DMS79 (cell line): ENCODE data around the gene RNF175.

ENCODE experiments used
- DNase-seq: peaks from one replicate; lab custom pipeline; 2025; lab: John Stamatoyannopoulos, UW

RNF175 gene

DNA sequence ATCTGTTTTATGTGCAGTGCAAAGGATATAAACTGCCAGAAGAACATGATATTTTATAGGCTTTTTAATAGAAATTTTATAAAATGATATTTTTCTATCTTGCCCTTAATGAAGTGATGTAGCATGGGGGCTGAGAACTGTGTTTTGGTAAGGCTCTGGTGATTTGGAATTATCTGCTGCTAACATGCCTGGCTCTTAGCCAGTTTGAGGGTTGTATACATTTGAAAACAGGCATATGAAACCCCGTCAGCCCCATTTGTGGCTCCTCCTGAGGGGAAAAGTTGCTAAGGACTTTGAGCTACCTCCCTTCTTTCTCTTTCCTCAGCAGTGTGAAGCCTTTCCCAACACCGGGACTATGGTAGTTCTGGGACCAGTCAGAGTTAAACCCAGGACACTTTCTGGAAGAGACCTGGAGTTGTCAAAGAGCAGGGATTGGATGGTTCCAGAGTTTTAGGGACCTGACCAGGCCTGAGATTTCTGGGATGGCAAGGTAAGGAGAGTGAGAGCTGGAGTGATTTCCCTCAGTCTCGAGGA lies 24.4 kb upstream of the RNF175 start:
- no peak for DNase-seq

DNA sequence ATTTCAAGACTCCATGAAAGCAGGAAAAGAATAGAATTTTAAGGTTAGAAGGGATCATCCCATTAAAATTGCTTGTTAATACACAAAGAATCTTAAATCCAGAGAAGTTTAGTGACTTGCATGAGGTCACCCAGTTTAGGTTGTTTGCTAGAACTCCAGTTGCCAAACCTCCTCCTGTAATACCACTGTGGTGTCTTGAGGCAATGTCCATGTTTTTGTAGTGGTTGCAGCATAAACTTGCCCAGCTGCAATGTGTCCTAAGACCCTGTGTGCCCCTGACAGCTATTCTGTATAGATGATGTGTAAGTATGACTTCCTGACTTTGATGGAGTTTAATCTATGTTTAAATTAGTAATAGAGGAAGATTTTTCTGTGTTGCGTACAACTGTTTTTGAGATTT lies 22.8 kb upstream of the RNF175 start:
- no peak for DNase-seq

DNA sequence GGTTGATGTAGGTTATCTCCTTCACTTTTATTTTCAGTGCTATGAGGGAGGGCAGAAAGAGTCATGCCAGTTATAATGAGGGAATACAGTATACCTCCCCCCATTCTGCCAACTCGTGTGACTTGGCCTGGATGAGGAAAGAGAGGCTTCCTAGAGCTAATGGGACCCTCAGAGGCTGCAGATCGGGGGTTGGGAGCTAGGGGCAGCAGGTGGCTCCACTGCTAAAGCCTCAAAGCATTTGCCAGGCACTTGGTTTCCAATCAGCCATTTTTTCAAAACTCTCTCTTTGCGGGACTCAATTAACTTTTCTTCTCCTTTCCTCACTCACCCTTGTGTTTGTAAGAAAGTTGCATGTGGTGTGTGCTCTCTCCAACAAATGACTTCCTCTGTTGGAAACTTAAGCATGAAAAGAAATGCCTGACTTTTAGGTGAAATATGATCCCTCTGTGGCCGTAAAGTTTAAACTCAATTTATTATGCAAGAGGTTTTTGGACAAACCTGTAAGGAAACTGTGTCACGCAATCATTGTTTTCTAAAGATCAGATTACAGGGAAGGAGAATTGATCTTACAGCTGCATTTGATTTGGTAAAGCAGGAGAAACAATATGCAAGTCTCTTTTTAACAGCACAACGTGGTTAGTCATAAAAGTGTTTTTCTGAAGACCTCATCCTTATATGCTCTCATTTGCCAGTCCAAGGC lies 22.0 kb upstream of the RNF175 start:
- no peak for DNase-seq

DNA sequence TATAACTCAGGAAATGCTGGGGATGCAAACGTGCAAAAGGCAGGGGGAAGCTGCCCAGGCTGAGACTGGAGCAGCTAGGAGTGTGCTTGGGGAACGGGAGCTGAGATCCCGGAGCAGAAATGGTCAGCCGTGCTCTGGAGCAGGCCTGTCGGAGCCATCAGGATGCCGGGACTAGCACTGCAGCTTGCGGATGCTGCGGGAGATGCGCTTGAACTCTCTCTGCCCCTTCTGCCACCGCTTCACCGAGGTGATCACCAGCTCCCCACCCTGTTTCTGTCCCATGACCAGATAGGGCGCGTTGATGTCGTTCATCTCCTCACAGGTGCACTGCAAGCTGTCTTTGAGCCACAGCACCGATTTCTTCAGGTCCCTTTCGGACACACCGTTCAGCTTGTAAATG lies 21.5 kb upstream of the RNF175 start:
- DNase-seq: no peak

DNA sequence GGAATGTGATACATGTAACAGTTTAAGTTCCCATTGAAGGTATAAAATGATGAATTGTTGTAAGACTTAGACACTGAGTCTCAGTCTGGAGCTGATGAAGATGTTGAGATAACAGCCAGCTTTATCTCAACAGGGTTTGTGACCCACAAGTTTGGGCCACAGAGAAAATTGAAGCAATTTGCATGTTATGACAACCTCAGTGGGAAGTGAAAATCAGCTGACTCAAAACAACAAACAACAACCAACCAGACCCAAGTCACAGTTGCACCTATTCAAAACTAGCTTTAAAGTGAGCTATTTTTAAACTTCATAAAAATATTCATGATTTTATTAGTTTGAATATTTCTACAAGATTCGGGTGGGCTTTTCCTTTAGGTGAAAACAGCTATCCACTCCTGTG lies 21.1 kb upstream of the RNF175 start:
- DNase-seq: no peak

DNA sequence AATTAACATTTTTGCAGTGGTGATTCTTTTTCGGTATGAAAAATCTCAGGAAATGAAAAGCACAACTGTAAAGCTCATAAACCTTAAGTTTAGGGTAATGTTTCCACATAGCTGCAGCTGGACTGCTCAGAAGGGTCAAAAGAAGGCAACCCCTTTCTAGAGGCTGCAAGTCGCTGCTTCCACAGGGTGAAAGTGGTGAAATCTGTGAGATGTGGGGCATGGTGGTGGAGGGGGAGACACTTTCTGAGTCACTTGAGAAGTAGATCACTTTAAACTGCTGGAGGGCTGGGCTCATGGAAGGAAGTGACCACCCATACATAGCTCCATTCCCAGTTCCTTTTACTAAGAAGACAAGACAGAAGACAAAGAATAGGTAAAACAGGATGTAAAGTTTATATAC lies 20.4 kb upstream of the RNF175 start:
- DNase-seq: no peak

DNA sequence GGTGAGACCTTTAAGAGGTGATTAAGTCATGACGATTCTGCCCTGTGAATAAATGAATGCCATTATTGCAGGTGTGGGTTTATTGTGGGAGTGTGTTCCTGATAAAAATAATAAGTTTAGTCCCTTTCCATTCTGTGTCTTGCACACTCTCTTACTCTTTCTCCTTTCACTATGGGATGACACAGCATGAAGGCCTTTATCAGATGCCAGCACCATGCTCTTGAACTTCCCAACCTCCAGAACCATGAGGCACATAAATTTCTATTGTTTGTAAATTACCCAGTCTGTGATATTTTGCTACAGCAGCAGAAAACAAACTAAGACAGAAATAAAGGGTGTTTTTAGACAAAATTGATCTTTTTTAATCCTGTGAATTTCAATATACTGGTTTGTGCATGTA lies 18.6 kb upstream of the RNF175 start:
- DNase-seq: no peak

DNA sequence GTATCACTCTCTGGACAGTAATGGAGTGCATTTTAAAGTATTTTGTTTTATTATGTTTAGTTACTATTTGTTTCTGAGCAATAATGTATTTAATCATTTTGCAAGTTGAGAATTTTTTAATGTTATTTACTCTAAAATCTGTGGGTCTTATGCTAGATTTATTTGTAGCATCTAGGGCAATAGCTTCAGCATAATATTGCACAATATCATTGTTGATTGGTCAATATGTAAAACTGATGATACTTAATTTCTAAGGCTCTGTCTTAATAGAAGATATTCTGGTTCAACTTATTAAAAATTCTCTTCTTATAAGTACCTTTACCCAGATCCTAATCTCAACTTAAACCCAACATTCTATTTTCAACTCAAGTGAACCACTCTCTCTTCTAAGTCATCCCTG lies 17.6 kb upstream of the RNF175 start:
- DNase-seq: no peak

DNA sequence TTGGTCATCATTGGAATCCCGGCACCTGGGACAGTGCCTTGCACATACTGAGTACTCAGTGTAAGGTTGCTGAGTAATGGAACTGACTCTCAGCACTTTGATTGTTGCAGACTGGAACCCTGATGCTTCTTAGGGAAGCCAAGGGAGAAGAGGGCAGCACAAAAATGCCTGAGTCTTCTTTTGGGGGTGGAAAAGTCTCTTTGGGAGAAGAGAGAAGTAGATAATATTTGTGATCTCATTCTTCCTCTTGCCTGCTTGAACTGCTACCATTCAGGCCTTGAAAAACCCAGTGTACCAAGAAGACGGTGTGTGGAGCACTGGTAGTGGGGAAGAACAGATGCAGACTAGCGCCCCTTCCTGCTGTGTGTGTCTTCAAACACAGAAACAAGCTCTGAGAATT lies 16.8 kb upstream of the RNF175 start:
- no peak for DNase-seq

DNA sequence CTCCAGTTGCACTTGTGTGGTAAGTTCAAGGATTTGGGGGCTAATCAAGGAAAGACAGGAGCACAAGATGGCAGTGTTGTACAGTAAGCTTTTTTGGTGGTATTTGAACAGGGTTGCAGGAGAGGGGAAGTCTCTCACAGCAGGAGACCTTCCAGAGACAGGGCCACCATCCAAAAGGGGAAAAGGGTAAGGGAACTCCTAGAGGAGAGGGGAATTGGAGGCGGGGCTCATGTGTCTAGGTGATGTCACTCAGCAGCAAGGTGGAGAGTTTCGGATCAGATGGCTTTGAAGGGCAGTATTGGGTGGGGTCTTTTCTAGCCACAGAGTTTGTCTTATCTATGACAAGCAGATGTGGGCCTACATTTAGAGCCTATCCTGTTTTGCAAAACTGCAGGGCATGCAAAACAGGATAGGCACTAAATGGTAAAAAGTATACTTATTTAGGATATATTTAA lies 13.4 kb upstream of the RNF175 start:
- DNase-seq: no peak

DNA sequence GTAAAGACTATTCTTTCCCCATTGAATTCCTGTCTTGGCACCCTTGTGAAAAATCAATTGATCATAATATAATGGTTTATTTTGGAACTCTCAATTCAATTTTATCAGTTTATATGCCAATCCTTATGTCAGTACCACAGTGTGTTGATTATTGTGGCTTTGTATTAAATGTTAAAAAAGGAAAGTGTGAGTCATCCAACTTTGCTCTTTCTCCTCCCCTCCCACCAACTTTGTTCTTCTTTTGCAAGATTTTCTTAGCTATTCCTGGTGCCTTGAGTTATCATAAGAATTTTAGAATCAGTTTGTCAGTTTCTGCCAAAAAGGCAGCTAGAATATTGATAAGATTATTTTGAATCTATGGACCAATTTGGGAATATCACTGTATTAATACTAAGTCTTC lies 11.2 kb upstream of the RNF175 start:
- no peak for DNase-seq

DNA sequence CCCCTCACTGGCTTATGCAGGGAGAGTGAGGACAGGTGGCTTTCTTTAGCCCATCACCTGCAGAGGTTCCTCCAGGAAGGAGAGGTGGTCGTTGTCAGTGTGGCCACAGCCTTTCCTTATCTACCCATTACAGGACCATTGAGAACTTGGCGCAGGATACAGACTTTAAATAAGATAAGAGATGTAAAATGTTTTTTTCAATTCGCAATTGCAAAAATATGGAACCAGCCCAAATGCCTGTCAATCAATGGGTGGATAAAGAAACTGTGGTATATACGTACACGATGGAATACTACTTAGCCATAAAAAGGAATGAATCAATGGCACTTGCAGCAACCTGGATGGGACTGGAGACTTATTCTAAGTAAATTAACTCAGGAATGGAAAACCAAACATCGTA lies 6.9 kb upstream of the RNF175 start:
- DNase-seq: no peak

DNA sequence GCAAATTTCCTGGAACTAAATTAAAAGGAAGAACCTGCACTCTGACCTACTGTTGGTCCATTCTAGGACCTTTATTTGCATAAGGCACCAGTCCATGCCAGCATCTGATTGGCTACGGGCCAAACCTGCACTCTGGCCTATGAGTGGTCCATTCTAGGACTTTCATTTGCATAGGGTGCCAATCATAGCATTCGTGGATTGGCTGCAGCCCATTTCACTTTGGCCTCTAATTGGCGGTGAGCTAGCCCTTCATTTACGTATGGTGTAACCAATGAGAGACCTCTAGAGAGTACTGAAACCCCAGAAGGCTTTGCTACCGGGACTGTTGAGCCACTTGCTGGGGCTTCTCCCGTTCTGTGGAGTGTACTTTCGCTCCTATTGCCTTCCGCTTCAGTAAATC lies 6.1 kb upstream of the RNF175 start:
- no peak for DNase-seq

DNA sequence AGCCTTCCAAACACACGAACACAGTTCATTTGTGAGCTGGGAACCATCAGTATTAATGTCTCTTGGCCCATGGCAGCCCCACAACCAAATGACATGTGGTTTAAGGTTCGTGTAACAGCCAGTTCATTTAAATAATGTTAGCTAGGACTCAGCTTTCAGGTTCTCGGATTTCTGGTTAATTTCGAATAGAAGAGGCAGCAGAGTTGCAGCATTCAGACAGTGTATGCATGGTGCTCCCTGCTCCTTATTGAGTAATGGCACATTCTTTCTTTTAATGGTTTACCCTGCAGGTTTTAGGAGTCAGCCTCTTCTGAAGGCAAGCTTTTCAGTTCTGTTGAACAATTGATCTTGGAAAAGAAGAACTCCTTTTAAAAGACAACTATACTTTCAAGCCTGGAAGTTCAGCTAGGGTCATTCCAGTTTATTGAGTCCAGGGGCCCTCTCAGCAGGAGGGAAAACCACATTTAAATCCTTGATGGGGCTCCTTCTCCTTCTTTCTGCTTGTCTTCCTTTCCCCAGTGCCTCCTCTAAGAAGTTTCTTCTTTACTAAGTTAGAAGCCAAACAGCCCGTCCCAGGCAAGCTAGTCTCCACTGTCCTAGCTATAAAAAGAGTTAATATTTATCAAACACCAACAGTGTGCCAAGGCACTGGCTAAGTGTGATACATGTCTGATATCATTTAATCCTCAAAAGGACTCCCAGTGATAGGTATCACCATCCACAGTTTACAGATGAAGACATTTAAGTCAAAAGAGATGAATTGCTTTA lies 5.0 kb upstream of the RNF175 start:
- no peak for DNase-seq

DNA sequence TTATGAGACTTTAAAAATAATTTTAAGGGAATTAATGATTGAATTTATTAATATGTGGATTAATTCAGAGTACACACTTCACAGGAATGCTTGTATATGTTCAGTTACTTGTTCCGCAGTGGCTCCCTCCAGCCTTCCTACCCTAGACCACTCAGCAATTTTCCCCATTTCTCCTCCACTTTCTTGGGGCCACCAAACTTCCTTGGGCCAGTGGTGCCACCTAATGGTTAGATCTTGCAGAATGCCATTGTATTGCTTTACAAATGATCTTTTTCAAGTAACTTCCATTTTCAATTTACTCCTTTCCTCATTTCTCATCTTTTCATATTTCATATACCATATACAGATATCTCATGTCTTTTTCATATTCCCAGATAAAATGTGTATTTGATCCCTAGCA lies 3.6 kb upstream of the RNF175 start:
- DNase-seq: no peak

DNA sequence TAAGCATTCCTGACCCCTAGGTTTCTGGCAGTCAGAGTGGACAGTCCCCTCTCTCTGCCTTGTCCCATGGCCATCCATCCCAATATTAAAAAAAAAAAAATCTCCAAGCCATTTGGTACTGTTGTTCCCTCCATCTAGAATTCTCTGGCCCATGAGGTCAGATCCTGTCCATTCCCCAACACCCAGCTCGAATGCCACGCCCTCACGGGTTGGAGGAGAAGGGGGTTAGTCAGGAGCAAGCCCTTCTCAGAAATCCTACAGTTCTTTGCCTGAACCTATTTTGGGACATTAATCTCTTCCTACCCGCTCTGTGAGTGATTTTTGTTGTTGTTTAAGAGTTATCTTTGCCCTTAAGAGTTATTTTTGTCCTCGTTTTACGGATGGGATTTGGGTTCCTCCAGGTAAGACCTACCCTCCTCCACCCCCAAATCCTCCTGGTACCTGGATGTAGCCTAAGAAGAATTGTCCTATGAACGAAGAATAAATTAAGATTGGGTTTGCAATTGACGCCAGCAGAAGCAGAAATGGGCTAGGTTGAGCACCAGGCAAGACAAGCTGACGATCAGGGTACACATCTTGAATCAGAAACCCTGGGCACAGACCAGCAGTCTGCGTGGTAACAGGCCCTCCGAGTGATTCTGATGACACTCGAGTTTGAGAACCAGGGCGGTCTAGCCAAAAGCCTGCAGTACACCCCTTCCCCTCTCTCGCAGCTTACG lies 977 bp downstream of the RNF175 start:
- no peak for DNase-seq

DNA sequence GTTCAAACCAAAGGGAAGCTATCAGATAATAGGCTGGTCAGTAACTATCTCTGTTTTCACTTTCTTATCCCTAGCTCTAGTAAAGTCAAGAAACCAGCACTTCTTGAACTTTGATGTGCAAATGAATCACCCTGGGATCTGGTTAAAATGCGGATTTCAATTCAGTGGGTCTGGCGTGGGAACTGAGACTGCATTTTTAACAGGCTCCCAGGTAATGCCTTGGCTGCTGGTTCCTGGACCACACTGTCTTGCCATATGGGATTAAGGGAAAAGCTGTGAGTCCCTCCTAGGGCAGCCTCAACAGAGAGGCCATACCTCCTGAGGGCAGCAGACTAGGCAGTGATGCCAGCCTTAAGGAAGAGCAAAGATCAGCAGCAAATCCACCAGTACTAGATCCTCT lies 1.7 kb downstream of the RNF175 start:
- DNase-seq: no peak

DNA sequence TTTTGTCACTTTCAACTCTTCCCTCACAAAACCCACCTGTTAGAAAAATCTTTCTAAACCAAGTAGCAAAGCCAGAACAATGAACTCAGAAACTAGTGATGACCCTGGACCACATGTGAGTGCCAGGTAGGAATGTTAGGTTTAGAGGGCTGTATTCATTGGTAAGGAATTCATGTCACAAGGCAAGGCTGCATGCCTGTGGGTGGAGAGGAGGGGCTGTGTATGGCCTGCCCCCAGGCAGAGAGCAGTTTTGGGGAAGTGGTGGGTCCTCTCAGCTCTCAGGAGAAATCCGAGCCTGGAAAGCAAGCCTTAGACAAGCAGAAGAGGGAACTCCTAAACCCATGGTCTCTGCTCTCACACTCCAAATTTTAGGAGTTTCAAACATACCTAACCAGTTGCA lies 2.4 kb downstream of the RNF175 start:
- DNase-seq: no peak

DNA sequence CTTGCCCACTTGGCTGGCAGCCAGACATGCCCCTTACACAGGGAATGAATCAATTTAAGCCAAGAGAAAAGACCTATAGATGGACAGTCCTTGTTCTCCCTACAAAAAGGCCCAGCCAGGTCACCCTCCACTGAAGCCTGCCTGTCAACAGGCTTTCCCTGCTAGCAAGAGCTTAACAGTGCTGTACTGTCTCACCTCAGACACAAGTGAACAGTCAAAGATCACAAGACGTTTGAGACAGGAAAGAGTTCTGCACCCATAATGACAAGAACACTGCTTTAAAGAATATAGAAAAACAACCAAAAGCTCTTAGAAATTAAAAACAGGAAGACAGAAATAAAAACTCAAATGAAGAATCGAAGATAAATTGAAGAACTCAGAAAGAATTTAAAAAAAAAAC lies 4.6 kb downstream of the RNF175 start:
- DNase-seq: no peak

DNA sequence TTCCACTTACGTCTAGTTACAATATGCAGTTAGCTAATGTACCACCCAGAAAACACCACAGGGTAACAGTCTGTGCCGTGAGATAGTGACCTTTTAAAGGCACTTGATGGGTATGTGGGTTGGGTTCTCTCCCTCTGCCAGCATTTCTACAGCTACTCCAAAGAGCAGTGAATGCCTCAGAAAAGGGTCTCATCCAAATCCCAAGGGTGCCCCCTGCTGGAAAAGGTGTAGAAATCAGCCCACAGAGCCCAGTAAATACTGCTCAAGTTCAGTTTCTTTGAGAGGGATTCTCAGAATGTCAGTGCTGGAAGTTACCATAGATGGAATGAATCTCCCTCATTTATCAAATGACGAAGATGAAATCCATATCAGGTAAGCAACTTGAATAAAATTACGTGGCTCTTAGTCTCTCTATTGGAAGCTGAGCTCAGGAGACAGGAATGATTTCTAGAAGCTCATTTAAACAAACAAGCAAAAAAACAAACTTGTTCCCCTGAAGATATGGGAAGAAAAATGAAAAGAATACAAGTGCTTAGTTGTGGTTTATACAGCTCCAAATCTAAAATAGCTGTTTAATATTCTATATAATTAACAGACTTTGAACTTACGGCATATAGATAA lies 9.5 kb downstream of the RNF175 start:
- no peak for DNase-seq

DNA sequence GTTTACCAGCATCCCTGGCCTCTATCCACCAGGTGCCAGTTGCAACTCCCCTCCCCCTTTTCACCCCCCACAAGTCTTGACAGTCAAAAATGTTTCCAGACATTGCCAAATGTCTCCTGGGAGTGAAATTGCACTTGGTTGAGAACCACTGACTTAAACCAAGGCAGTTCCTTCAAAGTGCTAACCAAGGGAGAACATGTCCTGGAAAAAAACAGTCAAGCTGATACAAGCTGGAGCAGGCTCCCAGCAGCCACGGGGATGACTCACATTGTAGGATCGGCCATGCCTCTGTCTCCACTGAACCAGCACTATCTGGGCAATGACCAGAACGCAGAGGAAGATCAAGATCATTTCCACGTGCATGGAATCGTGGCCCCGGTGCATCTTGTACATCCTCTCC lies 11.4 kb downstream of the RNF175 start:
- DNase-seq: no peak

DNA sequence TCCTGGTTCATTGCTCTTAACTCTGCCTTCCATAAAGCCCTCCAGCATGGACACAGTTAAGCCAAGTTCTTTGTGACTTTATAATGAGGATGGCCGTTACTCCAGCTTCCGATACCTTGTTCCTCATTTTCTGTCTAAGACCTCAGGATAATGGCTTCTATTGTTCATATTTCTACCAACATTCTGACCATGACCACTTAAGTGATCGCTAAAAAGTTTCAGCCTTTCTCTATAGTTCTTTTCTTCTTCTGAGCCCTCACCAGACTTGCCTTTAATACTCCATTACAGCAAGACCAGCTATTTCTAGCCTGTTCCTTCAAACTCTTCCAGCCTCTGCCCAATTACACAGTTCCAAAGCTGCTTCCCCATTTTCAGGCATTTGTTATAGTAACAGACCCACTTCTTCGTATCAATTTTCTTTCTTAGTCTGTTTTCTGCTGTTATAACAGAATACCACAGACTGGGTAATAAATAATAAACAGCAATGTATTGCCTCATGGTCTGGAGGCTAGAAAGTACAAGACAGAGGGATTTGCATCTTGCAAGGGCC lies 12.3 kb downstream of the RNF175 start:
- DNase-seq: no peak
